ENCODE results near the gene SPRING1.

SPRING1 gene

DNA sequence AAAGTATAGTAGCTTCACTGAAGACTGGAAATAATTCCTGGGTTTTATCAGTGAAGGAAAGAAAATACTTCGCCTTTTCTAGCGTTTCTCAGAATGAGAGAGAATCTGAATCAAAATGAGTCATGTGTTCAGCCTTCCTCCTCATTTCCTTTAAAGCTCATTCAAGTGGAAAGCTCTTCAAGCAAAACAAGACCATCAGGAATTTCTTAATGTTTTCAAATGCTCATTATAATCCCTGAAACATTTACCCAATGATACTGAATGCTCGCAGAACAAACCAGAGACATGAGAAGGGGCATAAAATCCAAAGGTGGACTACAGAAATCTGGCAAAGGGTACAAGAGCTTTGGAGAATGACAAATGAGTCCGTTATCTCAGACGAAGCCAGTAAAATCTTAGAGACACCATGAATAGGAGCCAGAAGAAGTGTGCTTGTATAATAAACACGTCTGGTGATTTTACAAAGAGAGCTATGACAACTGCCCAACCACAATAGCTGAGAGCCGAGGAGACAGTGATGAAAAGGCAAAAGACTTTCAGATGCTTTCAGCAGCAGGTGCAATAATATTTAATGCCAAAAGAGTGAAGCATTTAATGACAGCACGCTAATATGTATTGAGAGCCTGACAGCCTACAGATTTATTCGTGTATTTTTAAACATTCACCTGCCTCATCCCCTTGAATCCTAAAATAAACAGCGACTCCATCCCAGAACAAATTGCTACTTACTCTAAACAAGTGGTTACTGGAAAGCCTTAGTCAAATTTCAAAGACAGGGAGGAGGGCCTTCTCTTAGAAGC lies 19.0 kb downstream of the SPRING1 start (continued):
- TF ChIP-seq ZNF558 (tag by site-specific recombination; IDR thresholded peaks at IDR 0.05) (no peak), ZNF221 (tag by site-specific recombination; IDR thresholded peaks at IDR 0.05; ENCODE audit: borderline replicate concordance) (no peak), MZF1 (tag by site-specific recombination; IDR thresholded peaks at IDR 0.05; ENCODE audit: borderline replicate concordance) (peak; percentile 60; the same call in 1 of the 2 replicates), ZBTB8A (tag by site-specific recombination; IDR thresholded peaks at IDR 0.05) (peak; percentile 63), ZNF473 (tag by site-specific recombination; IDR thresholded peaks at IDR 0.05) (no peak), ZBTB10 (tag by site-specific recombination; IDR thresholded peaks at IDR 0.05) (no peak), ZBTB48 (tag by site-specific recombination; IDR thresholded peaks at IDR 0.05) (no peak), ZNF433 (tag by site-specific recombination; IDR thresholded peaks at IDR 0.05; ENCODE audit: low read depth) (no peak), SETDB1 (IDR thresholded peaks at IDR 0.05; ENCODE audit: insufficient read length, low read length) (no peak), ZNF768 (tag by site-specific recombination; IDR thresholded peaks at IDR 0.05) (no peak), ZNF121 (tag by site-specific recombination; IDR thresholded peaks at IDR 0.05) (no peak), YY1 (tag by site-specific recombination; IDR thresholded peaks at IDR 0.05) (peak; percentile 40; the same call in 1 of the 2 replicates), OVOL3 (tag by site-specific recombination; IDR thresholded peaks at IDR 0.05) (peak; percentile 99), AEBP2 (tag by site-specific recombination; IDR thresholded peaks at IDR 0.05; ENCODE audit: borderline replicate concordance) (no peak)
- TF ChIP-seq, protein P1, sequence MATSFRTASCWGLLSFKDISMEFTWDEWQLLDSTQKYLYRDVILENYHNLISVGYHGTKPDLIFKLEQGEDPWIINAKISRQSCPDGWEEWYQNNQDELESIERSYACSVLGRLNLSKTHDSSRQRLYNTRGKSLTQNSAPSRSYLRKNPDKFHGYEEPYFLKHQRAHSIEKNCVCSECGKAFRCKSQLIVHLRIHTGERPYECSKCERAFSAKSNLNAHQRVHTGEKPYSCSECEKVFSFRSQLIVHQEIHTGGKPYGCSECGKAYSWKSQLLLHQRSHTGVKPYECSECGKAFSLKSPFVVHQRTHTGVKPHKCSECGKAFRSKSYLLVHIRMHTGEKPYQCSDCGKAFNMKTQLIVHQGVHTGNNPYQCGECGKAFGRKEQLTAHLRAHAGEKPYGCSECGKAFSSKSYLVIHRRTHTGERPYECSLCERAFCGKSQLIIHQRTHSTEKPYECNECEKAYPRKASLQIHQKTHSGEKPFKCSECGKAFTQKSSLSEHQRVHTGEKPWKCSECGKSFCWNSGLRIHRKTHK (tag by site-specific recombination; IDR thresholded peaks at IDR 0.05): no peak
- TF ChIP-seq, protein P2, sequence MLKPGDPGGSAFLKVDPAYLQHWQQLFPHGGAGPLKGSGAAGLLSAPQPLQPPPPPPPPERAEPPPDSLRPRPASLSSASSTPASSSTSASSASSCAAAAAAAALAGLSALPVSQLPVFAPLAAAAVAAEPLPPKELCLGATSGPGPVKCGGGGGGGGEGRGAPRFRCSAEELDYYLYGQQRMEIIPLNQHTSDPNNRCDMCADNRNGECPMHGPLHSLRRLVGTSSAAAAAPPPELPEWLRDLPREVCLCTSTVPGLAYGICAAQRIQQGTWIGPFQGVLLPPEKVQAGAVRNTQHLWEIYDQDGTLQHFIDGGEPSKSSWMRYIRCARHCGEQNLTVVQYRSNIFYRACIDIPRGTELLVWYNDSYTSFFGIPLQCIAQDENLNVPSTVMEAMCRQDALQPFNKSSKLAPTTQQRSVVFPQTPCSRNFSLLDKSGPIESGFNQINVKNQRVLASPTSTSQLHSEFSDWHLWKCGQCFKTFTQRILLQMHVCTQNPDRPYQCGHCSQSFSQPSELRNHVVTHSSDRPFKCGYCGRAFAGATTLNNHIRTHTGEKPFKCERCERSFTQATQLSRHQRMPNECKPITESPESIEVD (tag by site-specific recombination; IDR thresholded peaks at IDR 0.05): peak; percentile 99
- TF ChIP-seq, protein P3, sequence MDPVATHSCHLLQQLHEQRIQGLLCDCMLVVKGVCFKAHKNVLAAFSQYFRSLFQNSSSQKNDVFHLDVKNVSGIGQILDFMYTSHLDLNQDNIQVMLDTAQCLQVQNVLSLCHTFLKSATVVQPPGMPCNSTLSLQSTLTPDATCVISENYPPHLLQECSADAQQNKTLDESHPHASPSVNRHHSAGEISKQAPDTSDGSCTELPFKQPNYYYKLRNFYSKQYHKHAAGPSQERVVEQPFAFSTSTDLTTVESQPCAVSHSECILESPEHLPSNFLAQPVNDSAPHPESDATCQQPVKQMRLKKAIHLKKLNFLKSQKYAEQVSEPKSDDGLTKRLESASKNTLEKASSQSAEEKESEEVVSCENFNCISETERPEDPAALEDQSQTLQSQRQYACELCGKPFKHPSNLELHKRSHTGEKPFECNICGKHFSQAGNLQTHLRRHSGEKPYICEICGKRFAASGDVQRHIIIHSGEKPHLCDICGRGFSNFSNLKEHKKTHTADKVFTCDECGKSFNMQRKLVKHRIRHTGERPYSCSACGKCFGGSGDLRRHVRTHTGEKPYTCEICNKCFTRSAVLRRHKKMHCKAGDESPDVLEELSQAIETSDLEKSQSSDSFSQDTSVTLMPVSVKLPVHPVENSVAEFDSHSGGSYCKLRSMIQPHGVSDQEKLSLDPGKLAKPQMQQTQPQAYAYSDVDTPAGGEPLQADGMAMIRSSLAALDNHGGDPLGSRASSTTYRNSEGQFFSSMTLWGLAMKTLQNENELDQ (tag by site-specific recombination; IDR thresholded peaks at IDR 0.05; ENCODE audit: low read depth): peak; percentile 43; the same call in 1 of the 2 replicates
- TF ChIP-seq, protein P4, sequence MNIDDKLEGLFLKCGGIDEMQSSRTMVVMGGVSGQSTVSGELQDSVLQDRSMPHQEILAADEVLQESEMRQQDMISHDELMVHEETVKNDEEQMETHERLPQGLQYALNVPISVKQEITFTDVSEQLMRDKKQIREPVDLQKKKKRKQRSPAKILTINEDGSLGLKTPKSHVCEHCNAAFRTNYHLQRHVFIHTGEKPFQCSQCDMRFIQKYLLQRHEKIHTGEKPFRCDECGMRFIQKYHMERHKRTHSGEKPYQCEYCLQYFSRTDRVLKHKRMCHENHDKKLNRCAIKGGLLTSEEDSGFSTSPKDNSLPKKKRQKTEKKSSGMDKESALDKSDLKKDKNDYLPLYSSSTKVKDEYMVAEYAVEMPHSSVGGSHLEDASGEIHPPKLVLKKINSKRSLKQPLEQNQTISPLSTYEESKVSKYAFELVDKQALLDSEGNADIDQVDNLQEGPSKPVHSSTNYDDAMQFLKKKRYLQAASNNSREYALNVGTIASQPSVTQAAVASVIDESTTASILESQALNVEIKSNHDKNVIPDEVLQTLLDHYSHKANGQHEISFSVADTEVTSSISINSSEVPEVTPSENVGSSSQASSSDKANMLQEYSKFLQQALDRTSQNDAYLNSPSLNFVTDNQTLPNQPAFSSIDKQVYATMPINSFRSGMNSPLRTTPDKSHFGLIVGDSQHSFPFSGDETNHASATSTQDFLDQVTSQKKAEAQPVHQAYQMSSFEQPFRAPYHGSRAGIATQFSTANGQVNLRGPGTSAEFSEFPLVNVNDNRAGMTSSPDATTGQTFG (tag by site-specific recombination; IDR thresholded peaks at IDR 0.05; ENCODE audit: borderline replicate concordance): no peak
- TF ChIP-seq, protein P5, sequence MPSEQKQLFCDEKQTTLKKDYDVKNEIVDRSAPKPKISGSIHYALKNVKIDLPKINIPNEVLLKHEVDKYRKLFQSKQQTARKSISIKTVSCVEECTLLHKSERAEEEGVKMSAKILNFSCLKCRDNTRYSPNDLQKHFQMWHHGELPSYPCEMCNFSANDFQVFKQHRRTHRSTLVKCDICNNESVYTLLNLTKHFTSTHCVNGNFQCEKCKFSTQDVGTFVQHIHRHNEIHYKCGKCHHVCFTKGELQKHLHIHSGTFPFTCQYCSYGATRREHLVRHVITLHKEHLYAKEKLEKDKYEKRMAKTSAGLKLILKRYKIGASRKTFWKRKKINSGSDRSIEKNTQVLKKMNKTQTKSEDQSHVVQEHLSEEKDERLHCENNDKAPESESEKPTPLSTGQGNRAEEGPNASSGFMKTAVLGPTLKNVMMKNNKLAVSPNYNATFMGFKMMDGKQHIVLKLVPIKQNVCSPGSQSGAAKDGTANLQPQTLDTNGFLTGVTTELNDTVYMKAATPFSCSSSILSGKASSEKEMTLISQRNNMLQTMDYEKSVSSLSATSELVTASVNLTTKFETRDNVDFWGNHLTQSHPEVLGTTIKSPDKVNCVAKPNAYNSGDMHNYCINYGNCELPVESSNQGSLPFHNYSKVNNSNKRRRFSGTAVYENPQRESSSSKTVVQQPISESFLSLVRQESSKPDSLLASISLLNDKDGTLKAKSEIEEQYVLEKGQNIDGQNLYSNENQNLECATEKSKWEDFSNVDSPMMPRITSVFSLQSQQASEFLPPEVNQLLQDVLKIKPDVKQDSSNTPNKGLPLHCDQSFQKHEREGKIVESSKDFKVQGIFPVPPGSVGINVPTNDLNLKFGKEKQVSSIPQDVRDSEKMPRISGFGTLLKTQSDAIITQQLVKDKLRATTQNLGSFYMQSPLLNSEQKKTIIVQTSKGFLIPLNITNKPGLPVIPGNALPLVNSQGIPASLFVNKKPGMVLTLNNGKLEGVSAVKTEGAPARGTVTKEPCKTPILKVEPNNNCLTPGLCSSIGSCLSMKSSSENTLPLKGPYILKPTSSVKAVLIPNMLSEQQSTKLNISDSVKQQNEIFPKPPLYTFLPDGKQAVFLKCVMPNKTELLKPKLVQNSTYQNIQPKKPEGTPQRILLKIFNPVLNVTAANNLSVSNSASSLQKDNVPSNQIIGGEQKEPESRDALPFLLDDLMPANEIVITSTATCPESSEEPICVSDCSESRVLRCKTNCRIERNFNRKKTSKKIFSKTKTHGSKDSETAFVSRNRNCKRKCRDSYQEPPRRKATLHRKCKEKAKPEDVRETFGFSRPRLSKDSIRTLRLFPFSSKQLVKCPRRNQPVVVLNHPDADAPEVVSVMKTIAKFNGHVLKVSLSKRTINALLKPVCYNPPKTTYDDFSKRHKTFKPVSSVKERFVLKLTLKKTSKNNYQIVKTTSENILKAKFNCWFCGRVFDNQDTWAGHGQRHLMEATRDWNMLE (tag by site-specific recombination; conservative IDR thresholded peaks at IDR 0.05; ENCODE audit: low read depth): no peak
